Measurements from ENCODE around the gene ABHD6. TPM values are rescaled to one million over a fixed set of nuclear protein-coding genes. Genes with fewer than 3 reads are reported as not detected.

Gene ABHD6
- total RNA-seq, 4 donors from 2014 or later: 5.8 to 14.0 (median 9.6) TPM

DNA sequence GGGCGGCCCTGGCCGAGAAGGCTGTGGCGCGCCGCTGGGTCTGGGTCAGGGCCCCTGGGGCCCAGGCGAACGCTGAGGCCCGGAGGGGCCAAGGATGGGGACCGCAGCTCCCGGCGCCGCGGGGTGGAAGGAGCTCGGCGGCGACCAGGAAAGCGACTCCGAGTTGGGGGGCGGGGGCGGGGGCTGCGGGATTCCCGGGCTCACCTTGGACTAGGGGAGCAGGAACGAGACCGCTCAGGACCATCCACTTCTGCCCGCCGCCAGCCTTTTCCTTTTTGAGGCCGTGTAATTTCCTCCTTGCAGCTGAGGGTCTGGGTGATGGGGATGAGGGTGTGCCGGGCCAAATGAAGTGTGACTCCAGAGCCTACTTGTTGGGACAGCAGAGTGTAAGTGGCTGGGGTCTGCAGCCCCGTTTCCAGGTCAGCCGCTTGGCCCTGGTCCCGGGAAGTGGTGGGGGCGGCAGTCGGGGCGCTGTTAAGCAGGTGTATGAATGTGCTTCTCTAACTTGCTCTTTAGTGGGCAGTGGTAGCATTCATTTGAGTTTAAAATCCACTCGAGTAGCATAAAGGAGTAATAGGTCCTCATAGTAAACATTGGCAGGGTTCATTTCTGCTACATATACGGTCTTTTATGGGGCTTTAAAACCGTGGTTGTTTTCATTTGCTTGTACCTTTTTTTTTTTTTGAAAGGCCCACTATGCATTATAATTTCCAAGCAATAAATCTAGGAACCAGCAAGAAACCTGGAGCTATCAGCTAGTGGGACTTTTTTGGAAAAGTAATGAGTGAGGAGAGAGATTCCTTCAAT lies 95.8 kb downstream of the ABHD6 start:
- peak in 1 of 2 donors; percentile 8 for DNase-seq
- ATAC-seq: peak; percentile 35 to 37
- H3K4me3 ChIP-seq: peak overlapping the region; percentile 84 to 92 (median 85)
- intact Hi-C loops (cut with DNase I; ENCODE audit: low total_unique reads): loop anchor here (1.0 to 5.0 kb wide), 2 partner anchors 81 to 199 kb away; no protein-coding TSS in a partner anchor
- H3K9me3 ChIP-seq: no peaks in the 10 kb centered on the region
- H3K4me1 ChIP-seq: peaks cover 27 to 30% of the 10 kb centered on the region in 2 donors
- H3K27ac ChIP-seq: peak overlapping the region; percentile 72 to 78 (median 76)
- H3K36me3 ChIP-seq: no peaks in the 10 kb centered on the region
- TF ChIP-seq, protein P1, sequence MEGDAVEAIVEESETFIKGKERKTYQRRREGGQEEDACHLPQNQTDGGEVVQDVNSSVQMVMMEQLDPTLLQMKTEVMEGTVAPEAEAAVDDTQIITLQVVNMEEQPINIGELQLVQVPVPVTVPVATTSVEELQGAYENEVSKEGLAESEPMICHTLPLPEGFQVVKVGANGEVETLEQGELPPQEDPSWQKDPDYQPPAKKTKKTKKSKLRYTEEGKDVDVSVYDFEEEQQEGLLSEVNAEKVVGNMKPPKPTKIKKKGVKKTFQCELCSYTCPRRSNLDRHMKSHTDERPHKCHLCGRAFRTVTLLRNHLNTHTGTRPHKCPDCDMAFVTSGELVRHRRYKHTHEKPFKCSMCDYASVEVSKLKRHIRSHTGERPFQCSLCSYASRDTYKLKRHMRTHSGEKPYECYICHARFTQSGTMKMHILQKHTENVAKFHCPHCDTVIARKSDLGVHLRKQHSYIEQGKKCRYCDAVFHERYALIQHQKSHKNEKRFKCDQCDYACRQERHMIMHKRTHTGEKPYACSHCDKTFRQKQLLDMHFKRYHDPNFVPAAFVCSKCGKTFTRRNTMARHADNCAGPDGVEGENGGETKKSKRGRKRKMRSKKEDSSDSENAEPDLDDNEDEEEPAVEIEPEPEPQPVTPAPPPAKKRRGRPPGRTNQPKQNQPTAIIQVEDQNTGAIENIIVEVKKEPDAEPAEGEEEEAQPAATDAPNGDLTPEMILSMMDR (IDR thresholded peaks at IDR 0.05 in 4 of 5, conservative IDR thresholded peaks at IDR 0.05 in 1 of 5): no peak
- no peak for TF ChIP-seq POLR2A (IDR thresholded peaks at IDR 0.05)
- in situ Hi-C loops (cut with MboI; ENCODE audit: low sequenced_read_pairs in 4 of 4): loop anchor here in 2 of 4 donors (5.0 to 10.0 kb wide), 2 partner anchors 159 to 161 kb away; partner anchors contain the start of gene KCTD6 (in 2 of the 2)
- H3K27me3 ChIP-seq: no peaks in the 10 kb centered on the region

DNA sequence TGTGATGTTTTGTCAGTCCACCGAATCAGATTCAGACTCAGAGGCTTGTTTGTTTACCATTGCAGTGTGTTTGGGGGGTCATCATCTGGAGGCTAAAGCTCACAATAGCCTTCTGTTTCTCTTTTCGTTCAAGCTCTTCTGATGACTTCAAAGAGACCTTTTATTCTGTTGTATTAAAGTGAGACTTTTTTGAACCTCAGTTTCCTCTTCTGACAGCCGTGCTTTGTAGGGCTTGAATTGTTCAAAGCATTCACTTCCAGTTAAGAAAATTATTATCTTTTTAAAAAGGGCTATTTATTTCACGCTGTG lies 96.4 kb downstream of the ABHD6 start:
- Histone ChIP-seq H3K27me3 (no peaks in the 10 kb centered on the region), H3K27ac (peak overlapping the region in 3 of 4 donors; percentile 74 to 78 (median 77)), H3K9me3 (no peaks in the 10 kb centered on the region), H3K4me1 (peaks cover 27 to 30% of the 10 kb centered on the region in 2 donors), H3K36me3 (no peaks in the 10 kb centered on the region), H3K4me3 (peak overlapping the region; percentile 84 to 92 (median 85))
- ATAC-seq: no peak
- no peak for TF ChIP-seq POLR2A (IDR thresholded peaks at IDR 0.05)
- TF ChIP-seq, protein P1 (IDR thresholded peaks at IDR 0.05 in 4 of 5, conservative IDR thresholded peaks at IDR 0.05 in 1 of 5): no peak
- no peak for DNase-seq
- intact Hi-C loops (cut with DNase I; ENCODE audit: low total_unique reads): loop anchor here (5.0 kb wide), 1 partner anchor 198 kb away; no protein-coding TSS in a partner anchor
- in situ Hi-C loops (cut with MboI; ENCODE audit: low sequenced_read_pairs in 4 of 4): loop anchor here in 2 of 4 donors (5.0 to 10.0 kb wide), 2 partner anchors 158 to 161 kb away; partner anchors contain the start of gene KCTD6 (in 2 of the 2)

DNA sequence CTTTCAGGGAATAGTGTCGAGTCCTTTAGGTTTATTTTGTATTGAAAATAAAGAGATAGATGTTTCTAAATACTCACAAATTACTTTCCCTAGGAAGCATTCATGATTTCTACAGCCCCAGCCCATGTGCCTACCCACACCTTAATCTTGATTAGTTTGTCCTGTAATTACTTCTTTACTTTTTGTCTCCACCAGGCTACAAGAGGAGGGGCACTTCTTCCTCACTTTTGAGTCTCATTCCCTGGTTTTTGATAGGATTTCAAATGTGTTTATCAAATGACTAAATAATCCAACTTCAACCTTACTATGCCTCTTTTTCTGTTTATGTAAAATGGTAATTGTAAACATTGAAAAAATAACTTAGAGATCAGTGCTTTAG lies 96.9 kb downstream of the ABHD6 start:
- in situ Hi-C loops (cut with MboI; ENCODE audit: low sequenced_read_pairs in 4 of 4) (loop anchor here in 2 of 4 donors (5.0 to 10.0 kb wide), 2 partner anchors 158 to 160 kb away; partner anchors contain the start of gene KCTD6 (in 2 of the 2)), intact Hi-C loops (cut with DNase I; ENCODE audit: low total_unique reads) (loop anchor here (5.0 kb wide), 1 partner anchor 198 kb away; no protein-coding TSS in a partner anchor)
- no peak for TF ChIP-seq POLR2A (IDR thresholded peaks at IDR 0.05)
- TF ChIP-seq, protein P1 (IDR thresholded peaks at IDR 0.05 in 4 of 5, conservative IDR thresholded peaks at IDR 0.05 in 1 of 5): no peak
- H3K4me1 ChIP-seq: peaks cover 27 to 30% of the 10 kb centered on the region in 2 donors
- no peak for DNase-seq
- no peak for ATAC-seq
- H3K9me3 ChIP-seq: no peaks in the 10 kb centered on the region
- no peaks in the 10 kb centered on the region for H3K36me3 ChIP-seq
- H3K4me3 ChIP-seq: peak overlapping the region; percentile 13 to 92 (median 85)
- H3K27me3 ChIP-seq: no peaks in the 10 kb centered on the region
- H3K27ac ChIP-seq: peak overlapping the region in 3 of 4 donors; percentile 10 to 78 (median 77)

DNA sequence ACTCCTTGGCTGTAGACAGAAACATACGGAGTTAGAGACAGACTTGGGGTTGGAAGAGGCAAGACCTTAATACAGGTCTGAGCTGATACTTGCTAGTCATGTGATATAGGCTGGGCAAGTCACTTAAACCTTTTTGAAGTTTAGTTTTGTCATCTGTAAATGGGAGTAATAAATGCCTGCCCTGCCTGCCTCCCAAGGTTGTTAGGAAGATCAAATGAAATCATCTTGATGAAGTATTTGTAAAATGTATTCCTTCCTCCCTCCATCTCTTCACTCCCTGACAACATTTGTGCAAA lies 98.0 kb downstream of the ABHD6 start:
- in situ Hi-C loops (cut with MboI; ENCODE audit: low sequenced_read_pairs in 4 of 4): loop anchor here in 1 of 4 donors (10.0 kb wide), 1 partner anchor 159 kb away; the partner anchor contains the start of gene KCTD6

More for the DNA sequence above, 98.0 kb downstream of the ABHD6 start:
- peak overlapping the region; percentile 3 to 77 (median 58) for H3K27ac ChIP-seq
- peak overlapping the region in 2 of 4 donors; percentile 9 to 21 for H3K4me3 ChIP-seq
- no peaks in the 10 kb centered on the region for H3K9me3 ChIP-seq
- TF ChIP-seq, protein P1 (IDR thresholded peaks at IDR 0.05 in 4 of 5, conservative IDR thresholded peaks at IDR 0.05 in 1 of 5): no peak
- TF ChIP-seq POLR2A (IDR thresholded peaks at IDR 0.05): no peak
- peaks cover 27 to 30% of the 10 kb centered on the region in 2 donors for H3K4me1 ChIP-seq
- no peak for DNase-seq
- H3K27me3 ChIP-seq: no peaks in the 10 kb centered on the region
- no peak for ATAC-seq
- intact Hi-C loops (cut with DNase I; ENCODE audit: low total_unique reads): no loop called here
- no peaks in the 10 kb centered on the region for H3K36me3 ChIP-seq

Measured in gastrocnemius medialis (tissue), 4 donors.